K562 (cell line): ENCODE measurements around the gene SFMBT2. TPM values are rescaled to one million over a fixed set of nuclear protein-coding genes. Genes with fewer than 3 reads are reported as not detected.

Experiments used
- BHLHE40 ChIP-seq: IDR thresholded peaks from 2 replicates; pipeline ENCODE4 v1.6.1; 2011; ENCODE audit warnings: low read length, improper control_type of control experiment
- NCOA1 ChIP-seq: fragments of 450-650 bp; IDR thresholded peaks from 2 replicates; pipeline ENCODE4 v1.6.1; 2016; ENCODE audit warnings: low read depth
- TBP ChIP-seq: optimal IDR thresholded peaks from 2 replicates; pipeline ENCODE3; 2011; ENCODE audit warnings: low read depth, low read length, improper control_type of control experiment
- YBX1 ChIP-seq: fragments of 450-650 bp; IDR thresholded peaks from 2 replicates; pipeline ENCODE4 v1.7.1; 2016; ENCODE audit warnings: mild to moderate bottlenecking
- ZBTB1 ChIP-seq: sonication (generic); formaldehyde crosslinking; IDR thresholded peaks from 2 replicates; pipeline ENCODE4 v1.8.1; 2023; ENCODE audit warnings: missing genetic modification reagents, low read depth, mild to moderate bottlenecking, borderline replicate concordance
- ZFP36 ChIP-seq: fragments of 150-350 bp; IDR thresholded peaks from 2 replicates; pipeline ENCODE4 v1.6.1; 2018; ENCODE audit warnings: low read length, low read depth; ENCODE audit not compliant: partially characterized antibody
- ZKSCAN1 ChIP-seq: fragments of 150-350 bp; IDR thresholded peaks from 2 replicates; pipeline ENCODE4 v1.6.1; 2016; ENCODE audit warnings: low read depth, low read length
- ZNF507 ChIP-seq: conservative IDR thresholded peaks from 2 replicates; pipeline ENCODE4 v1.6.1; 2017; ENCODE audit warnings: missing genetic modification characterization, missing compliant biosample characterization
- ZNF695 ChIP-seq: fragments of 450-650 bp; formaldehyde crosslinking; IDR thresholded peaks from 2 replicates; pipeline ENCODE4 v1.4.0; 2020; ENCODE audit warnings: mild to moderate bottlenecking, moderate library complexity
- polyA plus RNA-seq, 8 experiments: library from polyadenylated mRNA; depleted of rRNA in 4 of 8; stranded (reverse) in 5 of 8; unstranded in 3 of 8; fragments of >200 nt; fragmentation: Nextera tagmentation in 2 of 8; fragmentation: Illumina TruSeq in 1 of 8; extraction: Ambion mirVana in 2 of 8; extraction: Trizol in 1 of 8; gene quantifications; 2 replicates each; pipeline versions ENCODE4 v1.2.1 to v1.2.3, GENCODE V29; 2011 to 2014; ENCODE audit warnings: inconsistent platforms in 1 of 8, missing spikeins in 1 of 8
- total RNA-seq, 7 experiments: library from RNA; depleted of rRNA in 6 of 7; stranded (reverse); fragments of >200 nt in 6 of 7; fragmentation: Illumina TruSeq in 2 of 7; extraction: Trizol in 2 of 7; gene quantifications; 2 replicates each; pipeline versions ENCODE4 v1.2.1 to v1.2.3, GENCODE V29; 2011 to 2021; ENCODE audit warnings: low replicate concordance in 1 of 7
- TF ChIP-seq, protein P1 (sequence below): fragments of 250-450 bp; sonication (Bioruptor Pico); IDR thresholded peaks from 2 replicates; pipeline ENCODE4 v1.5.0; 2020; ENCODE audit warnings: mild to moderate bottlenecking
- TF ChIP-seq, protein P2 (sequence below), 2 experiments: fragments of 450-650 bp in 1 of 2; sonication (generic) in 1 of 2; formaldehyde crosslinking in 1 of 2; IDR thresholded peaks; 2 replicates each; pipeline versions ENCODE4 v1.7.1 to v1.9.0; 2016 to 2022; ENCODE audit warnings: inconsistent platforms in 1 of 2, mild to moderate bottlenecking in 1 of 2, missing genetic modification reagents in 1 of 2
- TF ChIP-seq, protein P3 (sequence below): IDR thresholded peaks from 2 replicates; pipeline ENCODE4 v1.6.1; 2012; ENCODE audit warnings: low read depth, low read length, improper control_type of control experiment, borderline replicate concordance
- TF ChIP-seq, protein P4 (sequence below): fragments of 200-800 bp; sonication (Bioruptor generic); IDR thresholded peaks from 2 replicates; pipeline ENCODE4 v1.6.1; 2017; ENCODE audit warnings: missing genetic modification characterization, missing compliant biosample characterization

SFMBT2 gene
- total and polyA plus RNA-seq, 9 of the 15 experiments (the other 6 are each of a cell fraction or from before 2014, with no cell fraction given) = 1.2 to 13.6 (median 7.6) TPM

DNA sequence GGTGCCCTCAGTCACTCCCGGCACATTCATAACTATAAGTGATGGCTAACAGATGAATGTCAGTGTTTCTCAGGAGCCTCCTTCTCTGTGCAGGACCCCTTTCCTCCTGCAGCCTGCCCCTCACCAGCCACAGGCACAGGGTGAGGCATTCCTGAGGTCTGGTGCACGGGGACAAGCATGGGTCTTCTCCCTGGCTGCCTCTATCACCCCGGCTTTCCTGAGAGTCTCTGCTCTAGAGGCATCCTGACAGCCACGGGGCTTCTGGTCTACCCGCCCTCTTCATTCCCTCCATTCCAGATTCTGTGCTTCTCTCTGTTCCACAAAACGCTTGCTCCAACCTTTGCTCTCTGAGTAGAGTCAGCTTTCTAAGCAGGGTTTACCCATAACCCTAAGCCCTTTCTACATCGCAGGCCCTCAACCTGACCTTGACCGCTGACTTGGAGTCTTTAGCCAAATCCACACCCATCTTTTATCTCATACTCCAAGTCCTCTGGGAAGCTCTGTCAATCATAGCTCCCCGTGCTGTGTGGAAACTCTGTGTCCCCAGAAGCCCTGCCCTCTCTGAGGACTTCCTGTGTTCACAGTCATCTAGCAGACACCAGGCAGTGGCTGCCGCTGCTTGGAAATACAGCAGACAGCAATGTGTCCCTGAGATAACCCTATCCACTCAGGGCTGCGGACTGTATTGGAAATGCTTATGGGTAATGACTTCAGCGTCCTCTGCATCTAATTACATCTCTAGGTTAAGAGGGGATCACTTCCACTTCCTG is 159.0 kb downstream of the SFMBT2 start (continued):
- peak; percentile 13 for TF ChIP-seq TBP
- peak; percentile 76 for TF ChIP-seq BHLHE40
- TF ChIP-seq ZKSCAN1 = 0 out of 2 replicates have a peak, but pooled peaks have one; percentile 58
- TF ChIP-seq ZNF695 (CRISPR knock-in tag) = no peak
- TF ChIP-seq, protein P1, sequence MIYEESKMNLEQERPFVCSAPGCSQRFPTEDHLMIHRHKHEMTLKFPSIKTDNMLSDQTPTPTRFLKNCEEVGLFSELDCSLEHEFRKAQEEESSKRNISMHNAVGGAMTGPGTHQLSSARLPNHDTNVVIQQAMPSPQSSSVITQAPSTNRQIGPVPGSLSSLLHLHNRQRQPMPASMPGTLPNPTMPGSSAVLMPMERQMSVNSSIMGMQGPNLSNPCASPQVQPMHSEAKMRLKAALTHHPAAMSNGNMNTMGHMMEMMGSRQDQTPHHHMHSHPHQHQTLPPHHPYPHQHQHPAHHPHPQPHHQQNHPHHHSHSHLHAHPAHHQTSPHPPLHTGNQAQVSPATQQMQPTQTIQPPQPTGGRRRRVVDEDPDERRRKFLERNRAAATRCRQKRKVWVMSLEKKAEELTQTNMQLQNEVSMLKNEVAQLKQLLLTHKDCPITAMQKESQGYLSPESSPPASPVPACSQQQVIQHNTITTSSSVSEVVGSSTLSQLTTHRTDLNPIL (CRISPR knock-in tag) = no peak
- TF ChIP-seq YBX1 = no peak
- peak; percentile 94 for TF ChIP-seq NCOA1
- TF ChIP-seq, protein P2, sequence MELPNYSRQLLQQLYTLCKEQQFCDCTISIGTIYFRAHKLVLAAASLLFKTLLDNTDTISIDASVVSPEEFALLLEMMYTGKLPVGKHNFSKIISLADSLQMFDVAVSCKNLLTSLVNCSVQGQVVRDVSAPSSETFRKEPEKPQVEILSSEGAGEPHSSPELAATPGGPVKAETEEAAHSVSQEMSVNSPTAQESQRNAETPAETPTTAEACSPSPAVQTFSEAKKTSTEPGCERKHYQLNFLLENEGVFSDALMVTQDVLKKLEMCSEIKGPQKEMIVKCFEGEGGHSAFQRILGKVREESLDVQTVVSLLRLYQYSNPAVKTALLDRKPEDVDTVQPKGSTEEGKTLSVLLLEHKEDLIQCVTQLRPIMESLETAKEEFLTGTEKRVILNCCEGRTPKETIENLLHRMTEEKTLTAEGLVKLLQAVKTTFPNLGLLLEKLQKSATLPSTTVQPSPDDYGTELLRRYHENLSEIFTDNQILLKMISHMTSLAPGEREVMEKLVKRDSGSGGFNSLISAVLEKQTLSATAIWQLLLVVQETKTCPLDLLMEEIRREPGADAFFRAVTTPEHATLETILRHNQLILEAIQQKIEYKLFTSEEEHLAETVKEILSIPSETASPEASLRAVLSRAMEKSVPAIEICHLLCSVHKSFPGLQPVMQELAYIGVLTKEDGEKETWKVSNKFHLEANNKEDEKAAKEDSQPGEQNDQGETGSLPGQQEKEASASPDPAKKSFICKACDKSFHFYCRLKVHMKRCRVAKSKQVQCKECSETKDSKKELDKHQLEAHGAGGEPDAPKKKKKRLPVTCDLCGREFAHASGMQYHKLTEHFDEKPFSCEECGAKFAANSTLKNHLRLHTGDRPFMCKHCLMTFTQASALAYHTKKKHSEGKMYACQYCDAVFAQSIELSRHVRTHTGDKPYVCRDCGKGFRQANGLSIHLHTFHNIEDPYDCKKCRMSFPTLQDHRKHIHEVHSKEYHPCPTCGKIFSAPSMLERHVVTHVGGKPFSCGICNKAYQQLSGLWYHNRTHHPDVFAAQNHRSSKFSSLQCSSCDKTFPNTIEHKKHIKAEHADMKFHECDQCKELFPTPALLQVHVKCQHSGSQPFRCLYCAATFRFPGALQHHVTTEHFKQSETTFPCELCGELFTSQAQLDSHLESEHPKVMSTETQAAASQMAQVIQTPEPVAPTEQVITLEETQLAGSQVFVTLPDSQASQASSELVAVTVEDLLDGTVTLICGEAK (IDR thresholded peaks at IDR 0.05) = peak; percentile 68
- TF ChIP-seq, protein P2 (CRISPR knock-in tag; IDR thresholded peaks at IDR 0.05) = no peak
- TF ChIP-seq, protein P3, sequence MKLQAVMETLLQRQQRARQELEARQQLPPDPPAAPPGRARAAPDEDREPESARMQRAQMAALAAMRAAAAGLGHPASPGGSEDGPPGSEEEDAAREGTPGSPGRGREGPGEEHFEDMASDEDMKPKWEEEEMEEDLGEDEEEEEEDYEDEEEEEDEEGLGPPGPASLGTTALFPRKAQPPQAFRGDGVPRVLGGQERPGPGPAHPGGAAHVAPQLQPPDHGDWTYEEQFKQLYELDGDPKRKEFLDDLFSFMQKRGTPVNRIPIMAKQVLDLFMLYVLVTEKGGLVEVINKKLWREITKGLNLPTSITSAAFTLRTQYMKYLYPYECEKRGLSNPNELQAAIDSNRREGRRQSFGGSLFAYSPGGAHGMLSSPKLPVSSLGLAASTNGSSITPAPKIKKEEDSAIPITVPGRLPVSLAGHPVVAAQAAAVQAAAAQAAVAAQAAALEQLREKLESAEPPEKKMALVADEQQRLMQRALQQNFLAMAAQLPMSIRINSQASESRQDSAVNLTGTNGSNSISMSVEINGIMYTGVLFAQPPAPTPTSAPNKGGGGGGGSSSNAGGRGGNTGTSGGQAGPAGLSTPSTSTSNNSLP = peak; percentile 64; the same call in 1 of the 2 replicates
- peak; percentile 63 for TF ChIP-seq ZFP36
- TF ChIP-seq ZBTB1 = no peak
- TF ChIP-seq, protein P4, sequence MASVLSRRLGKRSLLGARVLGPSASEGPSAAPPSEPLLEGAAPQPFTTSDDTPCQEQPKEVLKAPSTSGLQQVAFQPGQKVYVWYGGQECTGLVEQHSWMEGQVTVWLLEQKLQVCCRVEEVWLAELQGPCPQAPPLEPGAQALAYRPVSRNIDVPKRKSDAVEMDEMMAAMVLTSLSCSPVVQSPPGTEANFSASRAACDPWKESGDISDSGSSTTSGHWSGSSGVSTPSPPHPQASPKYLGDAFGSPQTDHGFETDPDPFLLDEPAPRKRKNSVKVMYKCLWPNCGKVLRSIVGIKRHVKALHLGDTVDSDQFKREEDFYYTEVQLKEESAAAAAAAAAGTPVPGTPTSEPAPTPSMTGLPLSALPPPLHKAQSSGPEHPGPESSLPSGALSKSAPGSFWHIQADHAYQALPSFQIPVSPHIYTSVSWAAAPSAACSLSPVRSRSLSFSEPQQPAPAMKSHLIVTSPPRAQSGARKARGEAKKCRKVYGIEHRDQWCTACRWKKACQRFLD (CRISPR knock-in tag) = no peak
- TF ChIP-seq ZNF507 (tag) = no peak
